Naive thymus-derived CD4-positive, alpha-beta T cell (primary cell): Measurements from ENCODE around the gene LRP10. TPM values are rescaled to one million over a fixed set of nuclear protein-coding genes. Genes with fewer than 3 reads are reported as not detected.

Experiments used
- ATAC-seq: fragments of 150-1000 bp; cut with Tn5 transposase; 2 replicates; pipeline ENCODE4 v1.10.0; 2021; ENCODE audit warnings: mild to moderate bottlenecking, moderate library complexity
- CTCF ChIA-PET: fragments of 350-600 bp; sonication (Branson Sonifier 250); formaldehyde crosslinking; loops from one replicate; lab custom pipeline; 2021; ENCODE audit warnings: antibody characterized with exemption; lab: Charles Lee
- POLR2A ChIA-PET: fragments of 350-600 bp; sonication (Branson Sonifier 250); formaldehyde crosslinking; loops from one replicate; lab custom pipeline; 2021; ENCODE audit warnings: antibody characterized with exemption, inconsistent platforms; lab: Charles Lee
- DNase-seq, 9 donors: peaks; one replicate each; pipeline versions ENCODE4 v3.0.0 to v3.0.0-alpha.2; 2020 to 2022; ENCODE audit warnings: mixed read lengths in 1 of 9
- H3K27ac ChIP-seq: one replicate; pipeline ENCODE4 v1.7.0; 2013; ENCODE audit warnings: mild to moderate bottlenecking, low read depth, low read length, moderate library complexity
- H3K27me3 ChIP-seq, 2 donors: one replicate each; pipeline ENCODE4 v1.7.0; 2013; ENCODE audit warnings: low read length in 2 of 2, mild to moderate bottlenecking in 2 of 2, moderate library complexity in 2 of 2; ENCODE audit not compliant: control insufficient read depth in 2 of 2, insufficient read depth in 2 of 2
- H3K36me3 ChIP-seq, 3 experiments: 1 replicate in 2 of 3; 2 replicates in 1 of 3; pipeline ENCODE4 v1.7.0; 2013; ENCODE audit warnings: low read length in 3 of 3, mild to moderate bottlenecking in 3 of 3, moderate library complexity in 1 of 3; ENCODE audit not compliant: insufficient read depth in 3 of 3, control insufficient read depth in 2 of 3
- H3K4me1 ChIP-seq, 2 donors: one replicate each; pipeline ENCODE4 v1.7.0; 2013; ENCODE audit warnings: low read length in 2 of 2, mild to moderate bottlenecking in 2 of 2, moderate library complexity in 1 of 2; ENCODE audit not compliant: control insufficient read depth in 2 of 2, insufficient read depth in 2 of 2
- H3K4me3 ChIP-seq: 2 replicates; pipeline ENCODE4 v1.7.0; 2013; ENCODE audit warnings: mild to moderate bottlenecking, low read length
- H3K9me3 ChIP-seq, 3 experiments: 1 replicate in 2 of 3; 2 replicates in 1 of 3; pipeline ENCODE4 v1.7.0; 2013; ENCODE audit warnings: low read length in 3 of 3; ENCODE audit not compliant: control insufficient read depth in 2 of 3
- H3K27ac Mint-ChIP-seq, 9 donors: one replicate each; pipeline ENCODE4 v1.8.0; 2020 to 2022; ENCODE audit warnings: mixed read lengths in 9 of 9, mild to moderate bottlenecking in 8 of 9, moderate library complexity in 5 of 9, inconsistent platforms in 2 of 9
- H3K27me3 Mint-ChIP-seq, 5 donors: one replicate each; pipeline ENCODE4 v1.8.0; 2021 to 2022; ENCODE audit warnings: mixed read lengths in 5 of 5, mild to moderate bottlenecking in 1 of 5
- H3K36me3 Mint-ChIP-seq, 5 donors: one replicate each; pipeline ENCODE4 v1.8.0; 2020 to 2022; ENCODE audit warnings: mixed read lengths in 5 of 5, mild to moderate bottlenecking in 3 of 5, inconsistent platforms in 1 of 5
- H3K4me1 Mint-ChIP-seq, 7 donors: one replicate each; pipeline ENCODE4 v1.8.0; 2020 to 2022; ENCODE audit warnings: mixed read lengths in 7 of 7, mild to moderate bottlenecking in 3 of 7, inconsistent platforms in 1 of 7
- H3K4me3 Mint-ChIP-seq, 10 donors: one replicate each; pipeline ENCODE4 v1.8.0; 2020 to 2022; ENCODE audit warnings: mild to moderate bottlenecking in 10 of 10, mixed read lengths in 10 of 10, moderate library complexity in 6 of 10, inconsistent platforms in 2 of 10
- H3K9me3 Mint-ChIP-seq, 11 donors: one replicate each; pipeline ENCODE4 v1.8.0; 2020 to 2022; ENCODE audit warnings: mixed read lengths in 11 of 11, mild to moderate bottlenecking in 4 of 11, inconsistent platforms in 1 of 11, moderate library complexity in 1 of 11
- intact Hi-C, 2 donors: fragments of 100-400 bp; cut with micrococcal nuclease; formaldehyde crosslinking; loops; one replicate each; pipeline ENCODE4 v1.15.1; 2023
- polyA plus RNA-seq, 2 donors: library from polyadenylated mRNA; unstranded; fragments of 300-500 nt; fragmentation: Illumina TruSeq; gene quantifications; one replicate each; pipeline ENCODE4 v1.2.3, GENCODE V29; 2021
- total RNA-seq, 6 experiments: library from RNA in 5 of 6; stranded (reverse) in 5 of 6; gene quantifications; 1 replicate in 5 of 6; 2 replicates in 1 of 6; pipeline ENCODE4 v1.2.3 and lab custom pipeline; 2021 to 2026

LRP10 gene
- total and polyA plus RNA-seq, 7 experiments from 2014 or later, result 55.5 to 103 (median 72.3) TPM

DNA sequence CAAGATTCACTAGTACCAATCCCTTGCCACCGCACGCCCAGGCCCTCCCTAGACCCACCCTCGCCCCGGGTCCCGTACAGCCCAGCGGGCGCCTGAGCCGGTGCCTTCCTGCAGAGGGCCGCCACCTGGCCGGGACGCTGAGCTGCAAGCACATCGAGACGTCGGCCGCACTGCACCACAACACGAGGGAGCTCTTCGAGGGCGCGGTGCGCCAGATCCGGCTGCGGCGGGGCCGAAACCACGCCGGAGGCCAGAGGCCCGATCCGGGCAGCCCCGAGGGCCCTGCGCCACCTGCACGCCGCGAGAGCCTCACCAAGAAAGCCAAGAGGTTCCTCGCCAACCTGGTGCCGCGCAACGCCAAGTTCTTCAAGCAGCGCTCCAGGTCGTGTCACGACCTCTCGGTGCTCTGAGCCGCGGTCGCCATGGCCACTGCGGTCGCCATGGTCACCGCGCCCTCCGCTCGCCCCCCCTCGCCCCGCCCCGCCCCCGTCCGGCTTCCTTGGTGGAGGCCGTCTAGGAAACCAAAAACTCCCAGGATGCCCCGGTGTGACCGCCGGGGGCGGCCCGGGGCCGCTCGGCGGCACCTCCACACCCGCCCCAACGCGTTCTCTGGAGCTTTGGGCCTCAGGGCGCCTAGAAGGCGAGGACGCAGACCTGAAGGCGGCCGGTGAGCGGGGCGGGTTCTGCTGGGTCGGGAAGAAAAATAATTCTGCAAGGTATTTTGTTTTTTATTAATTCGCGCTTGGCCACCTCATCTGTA, 15.1 kb downstream of the LRP10 start:
- Histone ChIP-seq H3K9me3 (no peaks in the 10 kb centered on the region), H3K4me1 (peaks cover 21 to 53% of the 10 kb centered on the region in 2 donors), H3K27me3 (no peaks in the 10 kb centered on the region), H3K4me3 (peak overlapping the region; percentile 77), H3K36me3 (no peaks in the 10 kb centered on the region), H3K27ac (peak overlapping the region; percentile 75)
- H3K4me3 Mint-ChIP-seq, result peak overlapping the region; percentile 88 to 100 (median 92)
- H3K27me3 Mint-ChIP-seq, result peaks cover 0 to 21% (median 0%) of the 10 kb centered on the region in 5 donors
- peaks cover 39 to 80% (median 72%) of the 10 kb centered on the region in 7 donors for H3K4me1 Mint-ChIP-seq
- intact Hi-C loops, result loop anchor here (1.0 to 5.0 kb wide), 7 partner anchors 14 to 120 kb away; partner anchors contain the start of genes LRP10 (in 1 of the 2), MRPL52 (in 1 of the 2), OXA1L (in 1 of the 2) and PRMT5 (in 1 of the 2)
- ATAC-seq (peak; percentile 80), DNase-seq (peak; percentile 42 to 75 (median 69))
- CTCF ChIA-PET, result interaction anchor here (0.6 to 8.0 kb wide), 7 partner anchors 9 to 316 kb away, joined by 3 to 75 read pairs (median 8); partner anchors contain the start of gene LRP10
- H3K9me3 Mint-ChIP-seq, result no peaks in the 10 kb centered on the region
- H3K36me3 Mint-ChIP-seq, result peaks cover 0 to 10% (median 5%) of the 10 kb centered on the region in 5 donors
- POLR2A ChIA-PET, result interaction anchor here (0.6 to 10.6 kb wide), 10 partner anchors 9 to 416 kb away, joined by 3 to 145 read pairs (median 4); partner anchors contain the start of genes LRP10, OXA1L, PPP1R3E and PRMT5
- peak overlapping the region; percentile 85 to 98 (median 96) for H3K27ac Mint-ChIP-seq

DNA sequence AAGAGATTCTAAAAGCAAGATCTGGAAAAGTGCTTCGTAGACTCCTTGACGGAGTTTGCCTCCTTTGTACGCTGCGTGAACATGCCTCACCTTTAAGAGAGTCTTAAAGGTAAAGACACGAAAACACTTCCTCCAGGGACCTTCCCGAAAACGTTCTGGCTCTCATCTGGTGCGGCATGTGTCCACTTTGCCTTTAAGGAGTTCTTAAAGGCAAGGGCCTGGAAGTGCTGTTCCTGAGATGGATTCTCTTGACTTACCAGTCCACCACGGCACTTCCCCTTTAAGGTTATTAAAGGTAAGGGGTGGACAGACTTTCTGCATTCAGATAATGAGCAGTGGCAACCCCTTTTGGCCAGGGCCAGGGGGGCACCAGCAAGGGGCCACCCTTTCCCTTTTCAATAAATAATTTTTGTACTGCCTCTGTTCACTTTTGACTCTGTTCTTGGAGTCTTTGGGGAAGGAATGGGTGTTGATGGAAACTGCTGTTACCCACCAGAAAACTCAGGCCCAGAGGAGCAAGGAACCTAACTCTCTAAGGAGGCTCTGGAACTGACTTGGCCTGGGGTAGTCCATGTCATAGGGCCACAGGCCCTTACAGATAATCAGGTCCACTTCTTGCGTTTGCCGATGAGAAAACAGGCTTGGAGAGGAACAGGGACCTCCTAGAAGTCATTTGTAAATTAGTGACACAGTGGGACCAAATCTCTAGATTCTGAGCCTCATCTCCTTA, 15.9 kb downstream of the LRP10 start:
- Mint-ChIP-seq H3K4me3 (peak overlapping the region; percentile 88 to 100 (median 92)), H3K36me3 (peaks cover 0 to 10% (median 5%) of the 10 kb centered on the region in 5 donors), H3K9me3 (no peaks in the 10 kb centered on the region), H3K27me3 (peaks cover 0 to 21% (median 0%) of the 10 kb centered on the region in 5 donors), H3K27ac (peak overlapping the region; percentile 85 to 98 (median 96)), H3K4me1 (peaks cover 37 to 72% (median 65%) of the 10 kb centered on the region in 7 donors)
- ATAC-seq (peak; percentile 47), DNase-seq (peak in 6 of 9 donors; percentile 6 to 56 (median 41))
- peak overlapping the region; percentile 77 for H3K4me3 ChIP-seq
- POLR2A ChIA-PET, result interaction anchor here (1.2 to 10.6 kb wide), 8 partner anchors 9 to 317 kb away, joined by 3 to 145 read pairs (median 4); partner anchors contain the start of genes DAD1, LRP10 and PRMT5
- H3K4me1 ChIP-seq, result peaks cover 21 to 53% of the 10 kb centered on the region in 2 donors
- no peaks in the 10 kb centered on the region for H3K27me3 ChIP-seq
- no peaks in the 10 kb centered on the region for H3K36me3 ChIP-seq
- peak overlapping the region; percentile 75 for H3K27ac ChIP-seq
- intact Hi-C loops, result loop anchor here (1.0 to 5.0 kb wide), 6 partner anchors 13 to 121 kb away; partner anchors contain the start of genes LRP10 (in 1 of the 2), MRPL52 (in 1 of the 2), OXA1L (in 1 of the 2) and PRMT5 (in 1 of the 2)
- H3K9me3 ChIP-seq, result no peaks in the 10 kb centered on the region
- CTCF ChIA-PET, result interaction anchor here (0.7 to 8.0 kb wide), 6 partner anchors 15 to 408 kb away, joined by 3 to 75 read pairs (median 9); partner anchors contain the start of genes LRP10 and RBM23

DNA sequence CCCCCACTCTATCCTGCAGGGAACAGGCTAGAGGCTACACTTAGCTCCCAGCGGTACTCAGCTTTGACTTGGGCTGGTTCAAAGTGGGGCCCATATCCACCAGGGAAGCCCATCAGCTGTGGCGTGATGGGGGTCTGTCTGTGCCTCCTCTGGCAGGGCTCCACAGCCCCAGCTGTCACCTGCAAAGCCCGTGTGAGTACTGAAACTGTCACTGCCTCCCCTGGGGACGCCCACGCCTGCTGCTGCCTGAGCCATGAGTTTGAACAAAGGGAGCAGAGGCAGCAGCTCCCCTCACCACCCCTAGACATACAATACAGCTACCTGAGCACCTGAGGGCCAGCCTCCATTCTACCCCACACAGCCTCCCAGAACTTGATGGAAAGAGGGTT, 16.4 kb downstream of the LRP10 start:
- Mint-ChIP-seq H3K4me3 (peak overlapping the region; percentile 88 to 100 (median 92)), H3K4me1 (peaks cover 37 to 68% (median 59%) of the 10 kb centered on the region in 7 donors), H3K36me3 (peaks cover 0 to 10% (median 6%) of the 10 kb centered on the region in 5 donors), H3K9me3 (no peaks in the 10 kb centered on the region), H3K27me3 (peaks cover 0 to 19% (median 0%) of the 10 kb centered on the region in 5 donors), H3K27ac (peak overlapping the region; percentile 85 to 98 (median 96))
- Histone ChIP-seq H3K27me3 (no peaks in the 10 kb centered on the region), H3K4me3 (peak overlapping the region; percentile 77), H3K9me3 (no peaks in the 10 kb centered on the region), H3K4me1 (peaks cover 21 to 53% of the 10 kb centered on the region in 2 donors), H3K27ac (peak overlapping the region; percentile 75), H3K36me3 (no peaks in the 10 kb centered on the region)
- CTCF ChIA-PET, result interaction anchor here (0.7 to 8.0 kb wide), 5 partner anchors 12 to 409 kb away, joined by 3 to 75 read pairs (median 8); partner anchors contain the start of genes LRP10 and RBM23
- ATAC-seq, result peak; percentile 18
- POLR2A ChIA-PET, result interaction anchor here (1.2 to 10.6 kb wide), 7 partner anchors 8 to 299 kb away, joined by 3 to 145 read pairs (median 5); partner anchors contain the start of genes DAD1, LRP10 and RBM23
- intact Hi-C loops, result loop anchor here (1.0 to 5.0 kb wide), 6 partner anchors 12 to 122 kb away; partner anchors contain the start of genes RBM23 (in 2 of the 2), LRP10 (in 1 of the 2), MRPL52 (in 1 of the 2) and OXA1L (in 1 of the 2)
- peak in 6 of 9 donors; percentile 28 to 53 (median 42) for DNase-seq

DNA sequence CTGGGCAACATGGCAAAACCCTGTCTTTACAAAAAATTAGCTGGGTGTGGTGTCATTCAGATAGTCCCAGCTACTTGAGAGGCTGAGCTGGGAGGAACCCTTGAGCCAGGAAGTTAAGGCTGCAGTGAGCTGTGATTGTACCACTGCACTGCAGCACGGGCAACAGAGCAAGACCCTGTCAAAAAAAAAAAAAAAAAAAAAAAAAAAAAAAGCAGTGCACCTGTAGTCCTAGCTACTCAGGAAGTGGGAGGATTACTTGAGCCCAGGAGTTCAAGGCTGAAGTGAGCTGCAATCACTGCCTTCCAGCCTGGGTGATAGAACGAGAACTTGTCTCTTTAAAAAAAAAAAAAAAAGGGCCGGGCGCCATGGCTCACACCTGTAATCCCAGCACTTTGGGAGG, 17.1 kb downstream of the LRP10 start:
- peak in 5 of 9 donors; percentile 14 to 48 (median 29) for DNase-seq
- no peaks in the 10 kb centered on the region for H3K9me3 ChIP-seq
- H3K36me3 Mint-ChIP-seq, result peaks cover 0 to 15% (median 8%) of the 10 kb centered on the region in 5 donors
- peaks cover 34 to 61% (median 53%) of the 10 kb centered on the region in 7 donors for H3K4me1 Mint-ChIP-seq
- peaks cover 21 to 47% of the 10 kb centered on the region in 2 donors for H3K4me1 ChIP-seq
- H3K27ac Mint-ChIP-seq, result peak overlapping the region; percentile 42 to 98 (median 96)
- H3K4me3 ChIP-seq, result peak overlapping the region; percentile 77
- peak overlapping the region; percentile 33 to 100 (median 92) for H3K4me3 Mint-ChIP-seq
- H3K27me3 ChIP-seq, result no peaks in the 10 kb centered on the region
- POLR2A ChIA-PET, result interaction anchor here (0.7 to 10.6 kb wide), 9 partner anchors 8 to 1046 kb away, joined by 3 to 145 read pairs (median 5); partner anchors contain the start of genes DAD1, LRP10 and RBM23
- no peak for ATAC-seq
- no peaks in the 10 kb centered on the region for H3K36me3 ChIP-seq
- peaks cover 0 to 16% (median 0%) of the 10 kb centered on the region in 5 donors for H3K27me3 Mint-ChIP-seq
- no peaks in the 10 kb centered on the region for H3K9me3 Mint-ChIP-seq
- intact Hi-C loops, result loop anchor here (1.0 to 5.0 kb wide), 2 partner anchors 31 to 61 kb away; partner anchors contain the start of genes MRPL52 (in 1 of the 2) and RBM23 (in 1 of the 2)
- CTCF ChIA-PET, result interaction anchor here (0.6 to 8.0 kb wide), 13 partner anchors 8 to 944 kb away, joined by 3 to 75 read pairs (median 5); partner anchors contain the start of genes LRP10 and RBM23
- H3K27ac ChIP-seq, result peak overlapping the region; percentile 75

DNA sequence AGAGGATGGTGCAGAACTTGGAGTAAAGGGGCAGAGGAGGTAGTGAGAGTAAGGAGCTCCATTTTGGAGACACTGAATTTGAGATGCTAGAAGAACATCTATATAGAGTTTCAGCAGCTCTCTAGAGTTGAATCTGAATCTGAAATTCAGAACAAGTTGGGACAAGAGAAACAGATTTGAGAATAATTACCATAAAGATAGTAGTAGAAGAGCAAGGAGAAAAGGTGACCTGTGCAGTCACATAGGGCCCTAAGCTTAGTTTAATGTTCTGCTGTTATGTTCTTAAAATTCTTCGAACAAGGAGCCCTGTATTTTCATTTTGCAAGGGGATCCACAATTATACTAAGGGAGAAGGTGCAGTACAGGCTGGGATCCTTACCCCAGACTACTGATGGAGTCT, 18.9 kb downstream of the LRP10 start:
- DNase-seq (no peak), ATAC-seq (no peak)
- Mint-ChIP-seq H3K9me3 (no peaks in the 10 kb centered on the region), H3K4me1 (peaks cover 29 to 47% (median 39%) of the 10 kb centered on the region in 7 donors), H3K27ac (peak overlapping the region in 6 of 9 donors; percentile 3 to 96 (median 43)), H3K27me3 (peaks cover 0 to 11% (median 0%) of the 10 kb centered on the region in 5 donors), H3K4me3 (peak overlapping the region in 5 of 10 donors; percentile 1 to 100 (median 61)), H3K36me3 (peaks cover 0 to 15% (median 12%) of the 10 kb centered on the region in 5 donors)
- H3K4me1 ChIP-seq, result peaks cover 21 to 40% of the 10 kb centered on the region in 2 donors
- H3K4me3 ChIP-seq, result no peak overlapping the region
- no peaks in the 10 kb centered on the region for H3K36me3 ChIP-seq
- H3K9me3 ChIP-seq, result no peaks in the 10 kb centered on the region
- H3K27ac ChIP-seq, result no peak overlapping the region
- intact Hi-C loops, result no loop called here
- H3K27me3 ChIP-seq, result no peaks in the 10 kb centered on the region
- ChIA-PET POLR2A (interaction anchor here (0.6 to 10.6 kb wide), 10 partner anchors 10 to 344 kb away, joined by 3 to 145 read pairs (median 3); partner anchors contain the start of genes LRP10 and RBM23), CTCF (interaction anchor here (0.9 to 3.9 kb wide), 3 partner anchors 9 to 38 kb away, joined by 3 to 18 read pairs (median 4); no protein-coding TSS in a partner anchor)
